Thyroid gland (tissue), 4 donors: Measurements from ENCODE around the gene NANOS3. TPM values are rescaled to one million over a fixed set of nuclear protein-coding genes. Genes with fewer than 3 reads are reported as not detected.
"Not testable (repeated sequence)": the region's sequence is repeated elsewhere in the genome, so short reads cannot be mapped to it uniquely, and the experiment has no call there.

ENCODE experiments used
- DNase-seq, 2 donors: peaks; one replicate each; pipeline ENCODE4 v3.0.0-alpha.2; 2019
- H3K27ac ChIP-seq, 3 donors: fragments of 200-600 bp; sonication (generic); 1 replicate in 2 of 3; 2 replicates in 1 of 3; pipeline ENCODE4 v1.5.1; 2016 to 2019; ENCODE audit warnings: mild to moderate bottlenecking in 1 of 3, moderate library complexity in 1 of 3
- H3K27me3 ChIP-seq: fragments of 200-600 bp; sonication (generic); one replicate; pipeline ENCODE4 v1.5.1; 2019
- H3K36me3 ChIP-seq, 2 donors: fragments of 200-600 bp; sonication (generic); one replicate each; pipeline ENCODE4 v1.5.1; 2016 to 2019
- H3K4me1 ChIP-seq, 2 donors: fragments of 200-600 bp; sonication (generic); one replicate each; pipeline ENCODE4 v1.5.1; 2017 to 2019
- H3K4me3 ChIP-seq, 3 donors: fragments of 200-600 bp; sonication (generic); replicated peaks in 1 of 3; 1 replicate in 2 of 3; 2 replicates in 1 of 3; pipeline ENCODE4 v1.5.1; 2016; ENCODE audit warnings: mild to moderate bottlenecking in 1 of 3
- H3K9me3 ChIP-seq: fragments of 200-600 bp; sonication (generic); one replicate; pipeline ENCODE4 v1.5.1; 2017
- CTCF ChIP-seq, 6 experiments: fragments of 200-600 bp in 3 of 6; fragments of 450-650 bp in 3 of 6; sonication (generic) in 3 of 6; IDR thresholded peaks; one replicate each; pipeline ENCODE4 v1.5.1; 2016 to 2019; ENCODE audit warnings: antibody characterized with exemption in 6 of 6, mild to moderate bottlenecking in 2 of 6, inconsistent platforms in 1 of 6, moderate library complexity in 1 of 6
- POLR2A ChIP-seq, 2 donors: fragments of 450-650 bp; IDR thresholded peaks; one replicate each; pipeline ENCODE4 v1.6.1; 2017; ENCODE audit warnings: antibody characterized with exemption in 2 of 2, mild to moderate bottlenecking in 2 of 2, moderate library complexity in 1 of 2
- WGBS, 2 donors: methylation state at CpG; one replicate each; pipeline ENCODE4 v1.1.5; 2017; 5-methylcytosine and 5-hydroxymethylcytosine counted together
- intact Hi-C: fragments of 100-400 bp; cut with DNase I; formaldehyde crosslinking; loops from one replicate; pipeline ENCODE4 v1.15.1; 2023
- total RNA-seq, 4 donors: library from RNA; depleted of rRNA; stranded (reverse); fragments of >200 nt; gene quantifications; one replicate each; pipeline ENCODE4 v1.2.3, GENCODE V29; 2016

The NANOS3 gene
- total RNA-seq, 4 donors from 2014 or later, result not detected

- WGBS, 2 donors, result 98 to 100% methylated on average over 3 to 11 of the region's 11 CpGs
- H3K36me3 ChIP-seq, result peaks cover 44 to 54% of the 10 kb centered on the region in 2 donors
- H3K4me1 ChIP-seq, result no peaks in the 10 kb centered on the region
- H3K27ac ChIP-seq, result no peak overlapping the region
- no peaks in the 10 kb centered on the region for H3K27me3 ChIP-seq
- intact Hi-C loops, result no loop called here
- H3K9me3 ChIP-seq, result no peaks in the 10 kb centered on the region
- no peak overlapping the region for H3K4me3 ChIP-seq
- DNase-seq, result no peak
- TF ChIP-seq CTCF (IDR thresholded peaks at IDR 0.05), result no peak
Measured at GRCh38 chr19:13920524-13920923, 43.6 kb downstream of the NANOS3 start.

DNA sequence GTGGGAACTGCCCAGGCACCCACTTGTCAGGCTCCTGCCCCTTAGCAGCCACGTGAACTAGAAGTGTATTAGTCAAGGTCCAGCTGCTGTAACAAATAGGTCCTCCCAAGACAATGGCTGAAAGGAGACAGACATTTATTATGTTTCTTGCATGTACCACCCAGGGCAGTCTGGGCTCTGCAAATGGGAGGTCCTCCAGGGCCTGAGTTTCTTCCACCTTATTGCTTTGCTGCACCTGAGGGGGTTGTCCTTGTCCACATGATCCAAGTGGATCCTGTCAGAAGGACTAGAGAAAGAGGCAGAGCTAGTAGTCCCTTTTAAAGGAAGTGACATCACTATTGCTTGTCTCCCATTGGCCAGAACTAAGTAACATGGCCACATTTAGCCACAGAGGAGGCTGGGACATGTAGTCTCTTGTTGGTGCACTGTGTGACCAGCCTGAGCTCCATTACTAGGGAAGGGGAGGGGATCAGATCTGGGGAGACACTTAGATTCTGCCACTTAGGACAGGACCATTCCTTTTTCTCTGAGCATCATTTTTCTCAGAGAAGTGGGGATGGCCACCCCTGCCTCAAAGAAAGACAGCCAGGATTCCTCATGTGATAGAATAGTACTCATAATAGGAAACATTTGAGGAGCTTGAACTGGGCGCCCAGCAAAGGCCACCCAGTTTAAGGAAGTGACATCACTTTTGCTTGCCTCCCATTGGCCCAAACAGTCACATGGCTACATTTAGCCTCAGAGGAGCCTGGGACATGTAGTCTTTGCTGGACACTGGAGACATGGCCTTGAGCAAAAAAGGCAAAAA is 44.2 kb downstream of the NANOS3 start:
- Histone ChIP-seq H3K4me1 (no peaks in the 10 kb centered on the region), H3K27ac (no peak overlapping the region), H3K4me3 (no peak overlapping the region), H3K36me3 (peaks cover 37 to 55% of the 10 kb centered on the region in 2 donors), H3K27me3 (no peaks in the 10 kb centered on the region), H3K9me3 (no peaks in the 10 kb centered on the region)
- TF ChIP-seq CTCF (IDR thresholded peaks at IDR 0.05), result no peak
- no peak for TF ChIP-seq POLR2A (IDR thresholded peaks at IDR 0.05)
- intact Hi-C loops, result no loop called here
- WGBS, 2 donors, result 78 to 100% methylated on average over 1 to 2 of the region's 2 CpGs
- DNase-seq, result no peak

DNA sequence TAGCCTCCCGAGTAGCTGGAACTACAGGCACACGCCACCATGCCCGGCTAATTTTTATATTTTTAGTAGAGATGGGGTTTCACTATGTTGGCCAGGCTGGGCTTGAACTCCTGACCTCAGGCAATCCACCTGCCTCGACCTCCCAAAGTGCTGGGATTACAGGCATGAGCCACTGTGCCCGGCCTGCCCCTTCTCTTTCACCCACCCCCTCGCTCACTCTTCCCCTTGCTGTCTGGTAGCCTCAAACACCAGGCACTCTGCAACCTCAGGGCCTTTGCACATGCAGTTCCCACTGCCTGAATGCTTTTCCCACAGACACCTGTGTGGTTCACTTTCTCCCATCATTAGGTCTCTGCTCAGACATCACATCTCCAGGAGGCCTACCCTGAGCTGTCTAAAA is 45.2 kb downstream of the NANOS3 start:
- DNase-seq, H3K4me1 ChIP-seq, H3K4me3 ChIP-seq, H3K27me3 ChIP-seq, intact Hi-C loops, H3K27ac ChIP-seq, H3K9me3 ChIP-seq: not testable (repeated sequence)
- H3K36me3 ChIP-seq, result peaks cover 36 to 60% of the 10 kb centered on the region in 2 donors
- 96 to 99% methylated on average over 6 of the region's 6 CpGs for whole genome bisulfite sequencing, 2 donors

DNA sequence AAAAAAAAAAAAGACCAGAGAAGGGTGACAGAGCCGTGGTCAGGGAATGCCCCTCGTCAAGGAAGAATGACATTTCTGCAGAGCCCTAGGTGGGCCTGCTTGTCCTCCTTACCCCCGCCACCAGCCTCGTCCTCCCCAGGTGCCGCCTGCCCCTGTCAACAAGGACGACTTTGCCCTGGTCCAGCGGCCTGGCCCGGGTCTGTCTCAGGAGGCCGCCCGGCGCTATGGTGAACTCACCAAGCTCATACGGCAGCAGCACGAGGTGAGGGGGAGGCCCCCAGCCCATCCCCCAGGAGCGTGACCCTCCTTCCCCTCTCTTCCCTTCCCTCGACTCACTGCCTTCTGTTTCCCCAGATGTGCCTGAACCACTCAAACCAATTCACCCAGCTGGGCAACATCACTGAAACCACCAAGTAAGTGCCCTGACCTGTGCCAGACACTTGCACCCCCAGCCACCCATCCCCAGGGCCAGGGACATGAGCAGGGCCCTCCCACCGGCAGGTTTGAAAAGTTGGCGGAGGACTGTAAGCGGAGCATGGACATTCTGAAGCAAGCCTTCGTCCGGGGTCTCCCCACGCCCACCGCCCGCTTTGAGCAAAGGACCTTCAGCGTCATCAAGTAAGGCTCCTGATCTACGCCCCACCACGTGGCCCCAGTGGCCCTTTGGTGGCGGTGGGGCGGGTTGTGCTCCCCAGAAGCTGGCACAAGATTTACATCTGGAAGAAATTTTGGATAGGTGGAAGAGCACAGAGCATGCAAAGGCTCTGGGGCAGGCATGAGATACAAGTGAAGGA is 46.5 kb downstream of the NANOS3 start:
- H3K27ac ChIP-seq, result no peak overlapping the region
- intact Hi-C loops, result no loop called here
- no peak for TF ChIP-seq POLR2A (IDR thresholded peaks at IDR 0.05)
- no peak for TF ChIP-seq CTCF (IDR thresholded peaks at IDR 0.05)

DNA sequence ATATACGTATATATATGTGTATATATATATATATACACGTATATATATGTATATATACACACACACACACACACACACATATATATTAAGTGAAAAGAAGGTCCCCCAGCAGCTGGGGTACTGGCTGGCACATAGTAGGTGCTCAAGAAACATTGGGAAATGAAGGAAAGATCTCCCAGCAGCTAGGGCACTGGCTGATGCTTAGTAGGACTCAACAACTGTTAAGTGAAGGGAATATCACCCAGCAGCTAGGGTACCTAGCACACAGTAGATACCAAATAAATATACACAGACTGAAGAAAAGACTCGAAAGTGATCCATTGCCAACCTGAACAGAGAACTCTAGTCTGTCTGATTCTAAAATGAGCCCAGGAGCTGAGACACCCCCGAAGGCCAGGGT is 49.1 kb downstream of the NANOS3 start:
- 70 to 90% methylated on average over 4 of the region's 4 CpGs for WGBS, 2 donors
- H3K27ac ChIP-seq, result no peak overlapping the region
- DNase-seq, result no peak
- intact Hi-C loops, result no loop called here
- H3K36me3 ChIP-seq, result peaks cover 21 to 40% of the 10 kb centered on the region in 2 donors
- H3K4me3 ChIP-seq, result no peak overlapping the region
- H3K27me3 ChIP-seq, result no peaks in the 10 kb centered on the region
- TF ChIP-seq CTCF (IDR thresholded peaks at IDR 0.05) (no peak), POLR2A (IDR thresholded peaks at IDR 0.05) (no peak)
- no peaks in the 10 kb centered on the region for H3K4me1 ChIP-seq
- no peaks in the 10 kb centered on the region for H3K9me3 ChIP-seq

More for the DNA sequence above, 46.5 kb downstream of the NANOS3 start:
- no peaks in the 10 kb centered on the region for H3K4me1 ChIP-seq
- H3K36me3 ChIP-seq, result peaks cover 34 to 57% of the 10 kb centered on the region in 2 donors
- no peaks in the 10 kb centered on the region for H3K9me3 ChIP-seq
- DNase-seq, result no peak
- WGBS, 2 donors, result 94 to 96% methylated on average over 20 to 26 of the region's 28 CpGs
- H3K4me3 ChIP-seq, result no peak overlapping the region
- no peaks in the 10 kb centered on the region for H3K27me3 ChIP-seq
